ENCODE measurements around the gene NEMP1.

DNA sequence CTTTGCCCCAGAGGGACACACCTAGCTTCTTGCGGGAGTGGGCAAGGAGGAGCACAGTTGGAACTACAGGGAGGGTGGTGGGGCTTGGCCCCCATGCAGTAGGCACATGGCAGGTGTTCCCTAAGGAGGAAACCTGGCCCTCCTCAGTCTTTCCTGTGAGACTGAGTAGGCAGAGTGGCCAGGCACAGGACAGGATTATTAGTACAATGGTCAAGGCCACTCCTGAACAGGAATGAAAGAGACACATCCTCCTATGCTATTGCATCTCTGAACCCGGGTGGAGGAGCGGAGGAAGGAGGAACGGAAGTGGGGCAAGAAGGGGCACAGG is 29.5 kb downstream of the NEMP1 start:
- TF ChIP-seq ZNF274 (IDR thresholded peaks at IDR 0.05; ENCODE audit: low read depth, low read length) (no peak), YY1 (IDR thresholded peaks at IDR 0.05; ENCODE audit: insufficient read depth, insufficient read length) (no peak)
